HG02642 (cell line): ENCODE data around the gene PLOD2.

Experiments
- ATAC-seq: cut with Tn5 transposase; IDR thresholded peaks from one replicate; pipeline ENCODE4 v1.9.1; 2021; ENCODE audit warnings: mild to moderate bottlenecking; ENCODE audit not compliant: unreplicated experiment, poor library complexity

The PLOD2 gene

GRCh38 chr3:146052791-146053310, 108.1 kb downstream of the PLOD2 start:
- ATAC-seq, result no peak

DNA sequence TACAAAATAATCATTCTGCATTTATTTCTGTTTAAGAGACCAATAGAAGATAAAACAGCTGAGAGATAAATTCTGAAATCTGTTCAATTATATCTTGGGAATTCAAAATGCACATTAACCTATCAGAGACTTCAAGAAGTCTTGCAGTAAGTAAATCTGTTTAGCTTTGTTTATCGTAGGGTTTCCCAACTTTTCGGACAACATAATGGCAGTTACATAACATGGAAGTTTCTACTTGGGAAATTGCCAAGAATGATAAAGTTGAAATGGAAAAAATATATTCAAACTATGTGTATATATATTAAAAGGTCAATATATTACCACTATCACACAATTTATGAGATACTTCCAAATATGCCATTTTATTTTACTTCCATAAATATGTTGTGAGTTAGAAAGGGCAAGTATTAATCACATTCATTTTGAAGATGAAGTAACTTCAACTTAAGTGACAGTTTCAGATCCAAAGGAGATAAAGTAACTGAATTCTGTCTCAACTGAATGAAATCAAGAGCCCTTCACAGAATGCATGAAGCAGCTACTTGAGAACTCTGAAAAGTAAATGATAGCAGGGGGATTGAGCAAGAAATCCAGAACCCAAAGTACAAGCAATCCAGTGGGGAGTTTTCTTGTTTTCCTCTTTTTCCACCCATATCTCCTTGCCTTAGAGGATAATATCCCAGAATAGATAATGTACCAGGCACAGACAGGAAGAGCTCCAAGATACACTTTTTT, 108.8 kb downstream of the PLOD2 start:
- no peak for ATAC-seq

- ATAC-seq, result no peak
These were observed 110.3 kb downstream of the PLOD2 start for GRCh38 chr3:146050691-146051090.

GRCh38 chr3:146047485-146047884, 113.5 kb downstream of the PLOD2 start:
- no peak for ATAC-seq

DNA sequence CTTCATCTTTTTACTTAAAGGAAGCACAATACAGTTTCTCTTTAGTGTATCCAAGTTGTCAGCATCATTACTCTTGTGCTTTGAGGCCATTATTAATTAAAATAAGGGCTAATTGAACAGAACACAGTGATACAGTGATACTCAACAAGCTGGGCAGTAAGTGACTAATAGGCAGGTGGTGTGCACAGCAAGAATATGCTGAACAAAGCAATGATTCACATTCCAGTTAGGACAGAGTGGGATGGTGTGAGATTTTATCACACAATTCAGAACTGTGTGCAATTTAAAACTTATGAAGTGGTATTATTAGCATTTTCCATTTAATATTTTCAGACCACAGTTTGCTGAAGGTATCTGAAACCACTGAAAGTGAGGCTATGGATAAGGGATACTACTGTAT, 116.9 kb downstream of the PLOD2 start:
- no peak for ATAC-seq

DNA sequence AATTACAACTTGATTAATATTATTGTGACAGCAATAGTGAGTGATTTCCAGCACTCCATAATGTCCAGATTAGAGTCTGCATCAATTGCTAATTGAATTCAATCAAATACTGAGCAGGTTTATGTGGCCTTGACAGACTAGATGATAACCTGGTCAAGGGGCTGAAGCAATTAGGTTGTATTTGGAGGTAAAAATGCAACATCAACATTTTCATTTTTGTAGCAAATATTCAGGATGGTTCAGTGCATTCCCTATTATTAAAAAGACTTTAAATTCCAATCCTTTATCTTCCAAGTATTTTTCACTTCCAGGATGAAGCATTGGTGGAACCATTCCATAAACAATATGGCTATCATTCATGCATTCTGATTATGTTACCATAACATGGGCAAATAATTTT, 120.4 kb downstream of the PLOD2 start:
- ATAC-seq, result no peak

DNA sequence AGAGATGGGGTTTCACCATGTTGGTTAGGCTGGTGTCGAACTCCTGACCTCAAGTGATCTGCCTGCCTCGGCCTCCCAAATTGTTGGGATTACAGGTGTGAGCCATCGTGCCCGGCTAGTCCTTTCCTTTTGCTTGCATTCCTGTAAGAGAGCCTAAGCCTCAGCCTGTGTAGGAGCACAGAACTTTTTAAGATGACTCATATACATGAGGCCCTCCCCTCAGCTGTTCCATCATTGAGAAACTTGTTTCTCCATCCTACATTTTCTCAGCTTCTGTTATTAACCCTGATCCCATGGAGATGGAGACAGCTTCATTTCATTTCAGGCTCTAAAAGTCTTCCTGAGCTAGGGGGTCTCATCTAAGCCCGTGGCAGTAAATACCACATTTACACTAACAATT, 123.3 kb downstream of the PLOD2 start:
- no peak for ATAC-seq

DNA sequence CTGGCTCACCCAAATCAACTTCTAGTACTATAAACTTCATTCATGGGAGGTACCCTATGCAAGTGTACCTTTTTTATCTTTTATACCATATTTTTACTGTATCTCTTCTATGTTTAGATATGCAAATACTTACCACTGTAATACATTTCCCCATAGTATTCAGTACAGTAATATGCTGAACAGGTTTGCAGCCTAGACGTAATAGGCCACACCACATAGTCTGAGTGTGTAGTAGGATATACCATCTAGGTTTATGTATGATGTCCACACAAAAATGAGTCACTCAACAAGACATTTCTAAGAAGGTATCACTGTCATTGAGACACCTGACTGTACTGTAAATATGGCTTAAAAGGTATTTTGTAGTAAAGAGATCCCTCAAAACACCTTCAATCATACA, 124.7 kb downstream of the PLOD2 start:
- ATAC-seq, result no peak

DNA sequence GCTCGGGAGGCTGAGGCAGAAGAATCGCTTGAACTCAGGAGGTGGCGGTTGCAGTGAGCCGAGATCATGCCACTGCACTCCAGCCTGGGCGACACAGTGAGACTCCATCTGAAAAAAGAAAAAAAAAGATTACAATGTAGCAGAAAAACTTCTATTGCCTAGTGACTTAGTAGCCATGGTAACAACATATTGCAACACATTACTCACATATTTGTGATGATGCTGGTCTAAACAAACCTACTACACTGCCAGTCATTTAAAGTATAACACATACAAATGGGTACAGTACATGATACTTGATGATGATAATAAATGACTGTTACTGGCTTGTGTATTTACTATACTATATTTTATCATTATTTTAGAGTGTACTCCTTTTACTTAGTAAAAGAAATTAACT, 125.6 kb downstream of the PLOD2 start:
- no peak for ATAC-seq

DNA sequence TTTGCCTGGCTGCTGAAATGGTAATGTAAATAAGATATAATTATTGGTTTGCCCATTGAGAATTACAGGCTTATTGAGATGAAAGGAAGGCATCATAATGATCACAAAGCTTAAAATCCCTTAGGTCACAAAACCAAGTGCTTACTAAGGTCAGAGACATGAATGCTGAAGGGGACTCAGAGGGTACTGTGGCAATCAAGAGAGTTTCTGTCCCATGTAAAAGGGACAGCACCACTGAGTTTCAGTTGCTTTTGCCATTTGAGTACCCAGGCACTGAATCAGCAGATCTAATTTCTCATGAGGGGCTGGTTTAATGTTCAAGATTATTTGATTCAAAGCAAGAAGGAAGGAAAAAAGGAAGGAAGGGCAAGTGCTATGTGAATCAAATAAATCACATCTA, 127.0 kb downstream of the PLOD2 start:
- ATAC-seq, result no peak

DNA sequence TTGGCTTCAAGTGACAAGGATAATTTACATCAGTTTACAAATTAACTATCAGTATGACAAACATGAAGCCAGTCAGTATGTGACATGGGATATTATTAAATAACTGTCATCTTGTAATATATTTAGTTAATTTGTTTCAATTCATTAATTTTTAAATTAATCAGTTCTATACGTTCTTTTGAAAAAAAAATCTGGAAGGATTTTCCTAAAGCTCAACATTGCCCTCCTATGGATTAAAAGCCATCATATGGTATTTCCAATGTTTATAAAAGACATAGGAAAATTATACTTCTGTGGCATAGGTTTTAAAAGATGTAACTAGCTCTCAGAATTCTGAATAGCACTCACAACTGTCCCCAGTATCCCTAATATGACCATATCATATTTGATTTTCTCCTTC, 134.4 kb downstream of the PLOD2 start:
- no peak for ATAC-seq

DNA sequence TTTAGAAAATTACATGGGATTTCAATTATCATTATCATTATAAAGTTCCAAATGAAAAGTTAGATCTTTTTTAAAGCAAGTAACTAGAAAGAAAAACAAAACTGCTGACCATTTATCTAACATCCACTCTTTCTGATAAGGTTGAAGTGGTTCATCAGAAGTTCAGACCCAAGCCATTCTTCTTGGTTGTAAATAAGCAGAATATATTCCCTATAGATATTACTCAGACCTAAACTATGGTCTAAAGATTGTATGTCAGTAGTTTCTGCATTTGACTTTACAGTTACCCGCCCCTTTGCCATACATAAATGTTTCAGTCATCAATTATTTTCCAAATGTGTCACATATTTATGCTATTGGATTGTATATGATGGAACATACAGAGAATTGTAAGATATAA, 136.7 kb downstream of the PLOD2 start:
- ATAC-seq, result no peak

DNA sequence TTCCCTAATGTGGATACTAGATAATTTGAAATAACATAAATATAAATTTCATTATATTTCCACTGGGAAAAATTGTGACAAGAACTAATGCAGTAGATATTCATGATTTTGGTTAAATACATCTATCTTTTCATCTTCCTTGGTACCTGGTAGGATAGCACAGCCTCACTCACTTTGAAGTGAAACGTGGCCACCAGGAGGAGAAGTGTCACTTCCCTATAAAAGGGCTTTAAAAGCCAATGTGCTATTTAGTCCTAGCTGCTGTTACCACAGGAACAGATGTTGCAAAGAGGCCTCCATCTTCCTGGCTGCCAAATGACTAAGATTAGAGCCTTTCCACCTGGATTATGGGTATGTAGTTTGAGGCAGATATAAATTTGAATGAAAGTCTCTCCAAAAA, 140.0 kb downstream of the PLOD2 start:
- no peak for ATAC-seq

DNA sequence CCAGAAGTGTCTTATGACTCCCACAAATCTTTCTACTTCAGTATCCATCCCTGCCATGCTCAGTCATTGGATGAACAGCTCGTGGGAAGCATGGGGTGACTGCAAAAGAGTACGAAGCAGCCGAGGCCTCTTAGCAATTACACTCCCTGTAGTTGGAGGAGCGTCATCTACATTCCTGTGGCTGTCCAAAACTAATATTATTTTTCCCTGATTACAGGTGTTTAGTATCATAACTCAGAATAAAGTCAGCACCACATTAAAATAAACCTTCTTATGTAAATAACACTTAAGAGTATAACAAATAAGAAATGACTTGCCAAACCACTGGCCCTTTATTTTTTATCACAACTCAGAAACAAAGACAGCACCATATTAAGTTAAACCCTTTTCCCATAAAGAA, 141.5 kb downstream of the PLOD2 start:
- ATAC-seq, result no peak
